Suprapubic skin (tissue), 4 donors: Measurements from ENCODE around the gene LILRB5. TPM values are rescaled to one million over a fixed set of nuclear protein-coding genes. Genes with fewer than 3 reads are reported as not detected.

Source experiments
- DNase-seq, 2 donors: peaks; one replicate each; pipeline ENCODE4 v3.0.0-alpha.2; 2019; ENCODE audit warnings: low spot score in 2 of 2
- H3K27ac ChIP-seq: fragments of 200-600 bp; sonication (generic); one replicate; pipeline ENCODE4 v1.5.1; 2019
- H3K27me3 ChIP-seq: fragments of 200-600 bp; sonication (generic); one replicate; pipeline ENCODE4 v1.5.1; 2019
- H3K36me3 ChIP-seq: fragments of 200-600 bp; sonication (generic); one replicate; pipeline ENCODE4 v1.5.1; 2019
- H3K4me1 ChIP-seq: fragments of 200-600 bp; sonication (generic); one replicate; pipeline ENCODE4 v1.5.1; 2019
- H3K4me3 ChIP-seq: fragments of 200-600 bp; sonication (generic); one replicate; pipeline ENCODE4 v1.5.1; 2019; ENCODE audit warnings: mild to moderate bottlenecking
- H3K9me3 ChIP-seq: fragments of 200-600 bp; sonication (generic); one replicate; pipeline ENCODE4 v1.5.1; 2019
- EP300 ChIP-seq: sonication (generic); formaldehyde crosslinking; IDR thresholded peaks from one replicate; pipeline ENCODE4 v1.6.1; 2017; ENCODE audit warnings: antibody characterized with exemption
- POLR2A ChIP-seq, 2 donors: fragments of 450-650 bp; IDR thresholded peaks; one replicate each; pipeline ENCODE4 v1.6.1; 2017; ENCODE audit warnings: antibody characterized with exemption in 2 of 2, mild to moderate bottlenecking in 2 of 2, moderate library complexity in 2 of 2
- POLR2AphosphoS5 ChIP-seq, 3 donors: sonication (generic); formaldehyde crosslinking; IDR thresholded peaks; one replicate each; pipeline ENCODE4 v1.6.1; 2017; ENCODE audit warnings: antibody characterized with exemption in 3 of 3
- WGBS: methylation state at CpG from one replicate; pipeline ENCODE4 v1.1.5; 2018; 5-methylcytosine and 5-hydroxymethylcytosine counted together
- total RNA-seq, 4 donors: library from RNA; depleted of rRNA; stranded (reverse); fragments of >200 nt; gene quantifications; one replicate each; pipeline ENCODE4 v1.1.0, GENCODE V29; 2016
- TF ChIP-seq, protein P1 (sequence below), 2 donors: fragments of 200-600 bp in 1 of 2; fragments of 450-650 bp in 1 of 2; sonication (generic) in 1 of 2; IDR thresholded peaks; one replicate each; pipeline ENCODE4 v1.5.1; 2016 to 2019; ENCODE audit warnings: antibody characterized with exemption in 2 of 2, mild to moderate bottlenecking in 1 of 2, moderate library complexity in 1 of 2

The LILRB5 gene
- total RNA-seq, 4 donors from 2014 or later = 0.68 to 3.4 (median 2.0) TPM

DNA sequence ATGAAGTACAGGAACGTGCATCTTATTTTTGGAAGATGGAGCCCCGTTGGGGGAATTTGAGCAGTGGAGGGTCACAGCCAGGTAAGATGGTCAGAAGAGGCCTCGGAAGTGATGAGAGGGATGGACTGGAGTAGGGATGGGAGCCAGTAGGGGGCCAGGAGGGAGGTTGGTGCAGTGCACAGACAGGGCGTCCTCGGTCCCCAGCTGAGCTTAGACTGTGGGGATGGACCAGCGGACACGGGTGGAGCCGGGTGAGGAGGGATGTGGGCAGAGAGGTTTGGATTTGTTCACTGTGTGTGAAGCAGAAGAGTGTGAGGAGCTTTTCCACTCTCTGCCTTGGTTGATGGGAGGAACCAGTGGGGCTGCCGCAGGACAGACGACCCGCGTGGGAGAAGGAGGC lies 45.8 kb downstream of the LILRB5 start:
- no peak overlapping the region for H3K27ac ChIP-seq
- DNase-seq = peak in 1 of 2 donors; percentile 59
- no peak overlapping the region for H3K4me3 ChIP-seq
- peaks cover 33% of the 10 kb centered on the region for H3K4me1 ChIP-seq
- 79% methylated on average over 12 of the region's 12 CpGs for WGBS
- H3K9me3 ChIP-seq = no peaks in the 10 kb centered on the region
- no peak for TF ChIP-seq POLR2A (IDR thresholded peaks at IDR 0.05)
- TF ChIP-seq, protein P1, sequence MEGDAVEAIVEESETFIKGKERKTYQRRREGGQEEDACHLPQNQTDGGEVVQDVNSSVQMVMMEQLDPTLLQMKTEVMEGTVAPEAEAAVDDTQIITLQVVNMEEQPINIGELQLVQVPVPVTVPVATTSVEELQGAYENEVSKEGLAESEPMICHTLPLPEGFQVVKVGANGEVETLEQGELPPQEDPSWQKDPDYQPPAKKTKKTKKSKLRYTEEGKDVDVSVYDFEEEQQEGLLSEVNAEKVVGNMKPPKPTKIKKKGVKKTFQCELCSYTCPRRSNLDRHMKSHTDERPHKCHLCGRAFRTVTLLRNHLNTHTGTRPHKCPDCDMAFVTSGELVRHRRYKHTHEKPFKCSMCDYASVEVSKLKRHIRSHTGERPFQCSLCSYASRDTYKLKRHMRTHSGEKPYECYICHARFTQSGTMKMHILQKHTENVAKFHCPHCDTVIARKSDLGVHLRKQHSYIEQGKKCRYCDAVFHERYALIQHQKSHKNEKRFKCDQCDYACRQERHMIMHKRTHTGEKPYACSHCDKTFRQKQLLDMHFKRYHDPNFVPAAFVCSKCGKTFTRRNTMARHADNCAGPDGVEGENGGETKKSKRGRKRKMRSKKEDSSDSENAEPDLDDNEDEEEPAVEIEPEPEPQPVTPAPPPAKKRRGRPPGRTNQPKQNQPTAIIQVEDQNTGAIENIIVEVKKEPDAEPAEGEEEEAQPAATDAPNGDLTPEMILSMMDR (IDR thresholded peaks at IDR 0.05) = no peak
- no peak for TF ChIP-seq EP300
- TF ChIP-seq POLR2AphosphoS5 (IDR thresholded peaks at IDR 0.05) = no peak
- peaks cover 20% of the 10 kb centered on the region for H3K36me3 ChIP-seq
- H3K27me3 ChIP-seq = no peaks in the 10 kb centered on the region

GRCh38 chr19:54209811-54210494 lies 47.1 kb downstream of the LILRB5 start:
- no peaks in the 10 kb centered on the region for H3K9me3 ChIP-seq
- peak overlapping the region; percentile 43 for H3K27ac ChIP-seq
- no peaks in the 10 kb centered on the region for H3K27me3 ChIP-seq
- TF ChIP-seq, protein P1 (IDR thresholded peaks at IDR 0.05) = no peak
- TF ChIP-seq POLR2A (IDR thresholded peaks at IDR 0.05) = peak in 1 of 2 donors; percentile 21
- H3K36me3 ChIP-seq = peaks cover 32% of the 10 kb centered on the region
- peak; percentile 79 to 90 for DNase-seq
- WGBS = 43% methylated on average over 10 of the region's 10 CpGs
- H3K4me3 ChIP-seq = no peak overlapping the region
- H3K4me1 ChIP-seq = peaks cover 46% of the 10 kb centered on the region

DNA sequence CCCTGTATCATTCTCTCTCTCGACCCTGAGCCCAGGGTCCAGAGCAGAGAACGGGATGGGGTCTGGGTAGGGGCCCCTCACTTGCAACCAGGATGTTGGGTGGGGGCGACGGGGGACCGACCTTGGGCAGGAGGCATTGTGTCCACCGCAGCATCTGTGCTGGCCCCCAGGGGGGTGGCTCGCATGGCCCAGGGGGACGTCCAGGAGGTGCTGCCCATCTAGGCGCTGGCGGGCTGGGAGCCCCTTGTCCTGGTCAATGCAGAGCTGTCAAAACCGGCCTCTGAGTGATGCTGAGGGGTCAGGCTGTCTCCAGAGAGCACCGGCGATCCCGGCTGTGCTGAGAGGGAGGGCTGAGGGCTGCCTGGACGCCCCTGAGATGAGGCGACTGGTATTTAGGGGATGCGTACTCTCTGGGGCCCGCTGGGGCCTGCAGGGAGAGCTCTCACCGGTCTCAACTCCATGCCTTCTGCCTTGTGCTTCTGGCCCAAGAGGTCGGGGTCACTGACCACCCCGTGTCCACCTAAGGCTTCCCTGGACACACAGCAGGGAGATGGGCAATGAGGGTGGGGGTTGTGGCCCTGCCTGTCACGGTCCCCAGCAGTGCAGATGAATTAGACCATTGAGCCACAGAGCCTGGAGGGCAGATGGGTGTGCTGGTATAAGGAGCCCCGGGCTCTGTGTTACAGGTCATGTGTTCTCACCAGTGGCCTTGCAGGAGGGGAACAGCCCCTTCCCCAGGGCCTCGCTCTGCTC lies 47.8 kb downstream of the LILRB5 start:
- H3K4me3 ChIP-seq = no peak overlapping the region
- 60% methylated on average over 11 of the region's 24 CpGs for WGBS
- peak overlapping the region; percentile 43 for H3K27ac ChIP-seq
- H3K9me3 ChIP-seq = no peaks in the 10 kb centered on the region
- H3K27me3 ChIP-seq = no peaks in the 10 kb centered on the region
- peaks cover 53% of the 10 kb centered on the region for H3K4me1 ChIP-seq
- TF ChIP-seq, protein P1 (IDR thresholded peaks at IDR 0.05) = no peak
- TF ChIP-seq EP300 (no peak), POLR2A (IDR thresholded peaks at IDR 0.05) (no peak)
- no peak for DNase-seq
- H3K36me3 ChIP-seq = peaks cover 39% of the 10 kb centered on the region

DNA sequence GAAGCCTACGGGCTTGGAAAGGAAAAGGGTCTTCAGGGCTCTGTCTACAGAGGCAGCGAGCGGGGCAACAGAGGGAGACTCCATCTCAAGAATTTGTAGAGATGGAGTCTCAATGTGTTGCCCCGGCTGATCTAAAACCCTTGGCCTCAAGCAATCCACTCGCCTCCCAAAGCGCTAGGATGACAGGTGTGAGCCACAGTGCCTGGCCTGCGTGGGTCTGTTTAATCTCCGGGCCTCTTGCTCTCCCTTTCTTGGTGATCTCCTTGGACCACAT lies 48.4 kb downstream of the LILRB5 start:
- Histone ChIP-seq H3K27me3 (no peaks in the 10 kb centered on the region), H3K4me1 (peaks cover 59% of the 10 kb centered on the region), H3K4me3 (no peak overlapping the region), H3K9me3 (no peaks in the 10 kb centered on the region), H3K27ac (peak overlapping the region; percentile 43), H3K36me3 (peaks cover 44% of the 10 kb centered on the region)
- TF ChIP-seq POLR2AphosphoS5 (IDR thresholded peaks at IDR 0.05) (no peak), POLR2A (IDR thresholded peaks at IDR 0.05) (no peak), EP300 (no peak)
- no peak for DNase-seq
- WGBS = 60% methylated on average over 1 of the region's 8 CpGs

DNA sequence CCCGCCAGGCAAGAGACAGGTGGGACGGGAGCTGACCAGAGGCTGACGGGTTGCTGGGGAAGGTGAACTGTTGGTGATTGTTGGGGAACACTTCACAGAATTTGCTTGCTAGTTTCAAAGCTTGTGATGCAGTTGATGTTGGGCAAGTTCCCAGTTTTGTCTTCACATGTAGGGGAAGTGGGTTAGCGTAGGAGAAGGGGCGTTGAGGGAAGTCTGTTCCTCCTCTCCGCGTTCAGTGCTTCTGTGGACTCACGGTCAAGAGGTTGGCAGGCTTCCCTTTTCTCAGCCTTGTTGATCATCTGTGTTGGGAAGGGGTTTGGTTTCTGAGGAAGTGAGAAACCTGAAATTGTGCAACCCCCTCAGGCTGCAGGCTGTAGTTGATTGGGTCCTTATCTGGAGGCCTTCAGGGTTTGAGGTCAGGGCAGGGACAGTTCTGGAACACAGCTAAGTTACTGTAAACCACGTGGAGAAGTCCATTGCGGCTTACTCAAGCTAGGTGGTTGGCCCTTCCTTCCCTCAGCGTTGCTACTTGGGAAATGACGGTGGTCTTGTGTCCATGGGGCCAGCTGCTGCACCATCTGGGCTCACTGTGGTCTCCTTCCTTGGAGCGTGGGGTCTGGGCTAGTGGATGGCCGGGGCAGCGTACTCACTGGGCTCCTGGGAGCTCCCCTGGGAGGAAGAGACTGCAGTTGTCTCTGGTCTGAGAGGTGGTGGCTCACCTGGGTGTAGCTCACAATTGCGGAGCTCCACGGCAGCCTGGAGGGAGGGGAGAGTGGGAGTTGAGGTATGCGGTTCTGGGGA lies 48.9 kb downstream of the LILRB5 start:
- Histone ChIP-seq H3K36me3 (peaks cover 50% of the 10 kb centered on the region), H3K27ac (peak overlapping the region; percentile 55), H3K4me3 (no peak overlapping the region), H3K27me3 (no peaks in the 10 kb centered on the region), H3K9me3 (no peaks in the 10 kb centered on the region), H3K4me1 (peaks cover 64% of the 10 kb centered on the region)
- WGBS = 54% methylated on average over 12 of the region's 18 CpGs
- TF ChIP-seq EP300 (no peak), POLR2AphosphoS5 (IDR thresholded peaks at IDR 0.05) (no peak), POLR2A (IDR thresholded peaks at IDR 0.05) (peak in 1 of 2 donors; percentile 18)
- TF ChIP-seq, protein P1 (IDR thresholded peaks at IDR 0.05) = no peak
- peak in 1 of 2 donors; percentile 81 for DNase-seq
